OCI-LY1 (cell line): ENCODE results near the gene ADAMTS8.

Experiments
- H2AFZ ChIP-seq: fragments of 200-600 bp; sonication (generic), shearing (Covaris generic); 2 replicates; pipeline ENCODE4 v1.6.0; 2014; ENCODE audit warnings: antibody characterized with exemption, mild to moderate bottlenecking, low read length
- H3F3A ChIP-seq: fragments of 200-600 bp; sonication (generic), shearing (Covaris generic); 2 replicates; pipeline ENCODE4 v1.6.0; 2014; ENCODE audit warnings: mild to moderate bottlenecking, antibody characterized with exemption, low read length, moderate library complexity; ENCODE audit not compliant: insufficient read depth
- H3K27ac ChIP-seq: fragments of 200-600 bp; sonication (generic); 2 replicates; pipeline ENCODE4 v1.5.1; 2014; ENCODE audit warnings: low read length, mixed run types, mild to moderate bottlenecking, low read depth; ENCODE audit not compliant: poor library complexity, severe bottlenecking
- H3K27me3 ChIP-seq: fragments of 200-600 bp; sonication (generic); 2 replicates; pipeline ENCODE4 v1.6.0; 2014; ENCODE audit warnings: antibody characterized with exemption, mild to moderate bottlenecking, low read length, moderate library complexity; ENCODE audit not compliant: insufficient read depth
- H3K36me3 ChIP-seq: fragments of 200-600 bp; sonication (generic); 2 replicates; pipeline ENCODE4 v1.6.1; 2014; ENCODE audit warnings: mild to moderate bottlenecking, antibody characterized with exemption, low read length, moderate library complexity, mixed read lengths; ENCODE audit not compliant: insufficient read depth
- H3K4me1 ChIP-seq: fragments of 200-600 bp; sonication (generic); 2 replicates; pipeline ENCODE4 v1.5.1; 2014; ENCODE audit warnings: mild to moderate bottlenecking, low read length, moderate library complexity; ENCODE audit not compliant: insufficient read depth, severe bottlenecking
- H3K4me2 ChIP-seq: fragments of 200-600 bp; sonication (generic), shearing (Covaris generic); 2 replicates; pipeline ENCODE4 v1.6.1; 2014; ENCODE audit warnings: low read length
- H3K4me3 ChIP-seq: fragments of 200-600 bp; sonication (generic); 2 replicates; pipeline ENCODE4 v1.5.1; 2014; ENCODE audit warnings: low read length, low read depth, mild to moderate bottlenecking, mixed read lengths; ENCODE audit not compliant: poor library complexity, severe bottlenecking
- H3K79me2 ChIP-seq: fragments of 200-600 bp; shearing (Covaris generic); 2 replicates; pipeline ENCODE4 v1.6.1; 2016; ENCODE audit warnings: mixed run types, low read length, mixed read lengths; ENCODE audit not compliant: insufficient read depth
- H3K9ac ChIP-seq: fragments of 200-600 bp; sonication (generic), shearing (Covaris generic); 2 replicates; pipeline ENCODE4 v1.6.1; 2014; ENCODE audit warnings: mild to moderate bottlenecking, low read length, mixed read lengths
- H3K9me2 ChIP-seq: fragments of 200-600 bp; sonication (generic), shearing (Covaris generic); 2 replicates; pipeline ENCODE4 v1.6.1; 2014; ENCODE audit warnings: low read depth, mild to moderate bottlenecking, low read length, mixed read lengths
- H3K9me3 ChIP-seq: fragments of 200-600 bp; shearing (Covaris generic); 2 replicates; pipeline ENCODE4 v1.6.1; 2014; ENCODE audit warnings: low read length, mixed read lengths
- H4K20me1 ChIP-seq: fragments of 200-600 bp; sonication (generic), shearing (Covaris generic); 2 replicates; pipeline ENCODE4 v1.6.0; 2016; ENCODE audit warnings: mild to moderate bottlenecking, low read length; ENCODE audit not compliant: insufficient read depth
- CTCF ChIP-seq: fragments of 200-600 bp; sonication (generic), shearing (Covaris generic); IDR thresholded peaks from 2 replicates; pipeline ENCODE4 v1.5.1; 2017; ENCODE audit warnings: mild to moderate bottlenecking, antibody characterized with exemption, low read length, moderate library complexity, mixed read lengths
- EZH2 ChIP-seq: fragments of 200-600 bp; sonication (generic), shearing (Covaris generic); IDR thresholded peaks from 2 replicates; pipeline ENCODE4 v1.8.0; 2017; ENCODE audit warnings: borderline replicate concordance, mixed run types, mild to moderate bottlenecking, antibody characterized with exemption, low read length, moderate library complexity, mixed read lengths

ADAMTS8 gene

GRCh38 chr11:130379276-130379675, 49.1 kb downstream of the ADAMTS8 start:
- no peaks in the 10 kb centered on the region for H3K79me2 ChIP-seq
- H3K9me3 ChIP-seq, result no peaks in the 10 kb centered on the region
- no peaks in the 10 kb centered on the region for H3K9me2 ChIP-seq
- no peak overlapping the region for H2AFZ ChIP-seq
- no peaks in the 10 kb centered on the region; the same call in 1 of the 2 replicates for H3K27me3 ChIP-seq
- TF ChIP-seq CTCF, result no peak
- TF ChIP-seq EZH2, result no peak
- H3K36me3 ChIP-seq, result no peaks in the 10 kb centered on the region
- H3K4me2 ChIP-seq, result no peak overlapping the region
- H3K27ac ChIP-seq, result no peak overlapping the region
- no peaks in the 10 kb centered on the region for H4K20me1 ChIP-seq
- no peak overlapping the region for H3K4me3 ChIP-seq
- H3K9ac ChIP-seq, result no peak overlapping the region
- H3K4me1 ChIP-seq, result no peaks in the 10 kb centered on the region
- H3F3A ChIP-seq, result no peaks in the 10 kb centered on the region

- Histone ChIP-seq H3K4me2 (no peak overlapping the region), H4K20me1 (no peaks in the 10 kb centered on the region), H2AFZ (no peak overlapping the region), H3K27me3 (no peaks in the 10 kb centered on the region; the same call in 1 of the 2 replicates), H3K4me1 (no peaks in the 10 kb centered on the region), H3K36me3 (no peaks in the 10 kb centered on the region), H3K9ac (no peak overlapping the region), H3K27ac (no peak overlapping the region), H3K9me2 (no peaks in the 10 kb centered on the region), H3K79me2 (no peaks in the 10 kb centered on the region), H3K4me3 (no peak overlapping the region), H3K9me3 (no peaks in the 10 kb centered on the region), H3F3A (no peaks in the 10 kb centered on the region)
- TF ChIP-seq EZH2 (no peak), CTCF (peak; percentile 44; the same call in 1 of the 2 replicates)
Measured at GRCh38 chr11:130370845-130371590, 57.4 kb downstream of the ADAMTS8 start.

- Histone ChIP-seq H3K4me1 (no peaks in the 10 kb centered on the region), H3K9me3 (no peaks in the 10 kb centered on the region), H3K4me3 (no peak overlapping the region), H3K36me3 (no peaks in the 10 kb centered on the region), H3F3A (no peaks in the 10 kb centered on the region), H3K9me2 (no peaks in the 10 kb centered on the region), H3K27me3 (no peaks in the 10 kb centered on the region), H4K20me1 (no peaks in the 10 kb centered on the region), H3K4me2 (no peak overlapping the region), H3K27ac (no peak overlapping the region), H3K79me2 (no peaks in the 10 kb centered on the region), H2AFZ (no peak overlapping the region), H3K9ac (no peak overlapping the region)
- TF ChIP-seq CTCF, result no peak
- TF ChIP-seq EZH2, result no peak
Measured at GRCh38 chr11:130369713-130370112, 58.7 kb downstream of the ADAMTS8 start.
